Large intestine (tissue), 3 donors: ENCODE data around the gene ANO5. TPM values are rescaled to one million over a fixed set of nuclear protein-coding genes. Genes with fewer than 3 reads are reported as not detected.
A peak's percentile ranks its signal among the peaks of the same experiment; 100 is the strongest.

ENCODE experiments used
- DNase-seq, 2 donors: peaks; one replicate each; pipeline versions ENCODE4 v3.0.0 to v3.0.0-alpha.2; 2013
- H3K27ac ChIP-seq: one replicate; pipeline ENCODE4 v1.5.1; 2013; ENCODE audit warnings: low read length
- H3K27me3 ChIP-seq: 2 replicates; pipeline ENCODE4 v1.6.1; 2013; ENCODE audit warnings: low read length; ENCODE audit not compliant: control insufficient read depth, insufficient read depth
- H3K36me3 ChIP-seq: 2 replicates; pipeline ENCODE4 v1.6.1; 2013; ENCODE audit warnings: low read length; ENCODE audit not compliant: control insufficient read depth, insufficient read depth
- H3K4me1 ChIP-seq: one replicate; pipeline ENCODE4 v1.6.1; 2013; ENCODE audit warnings: low read length; ENCODE audit not compliant: control insufficient read depth, insufficient read depth
- H3K4me3 ChIP-seq: one replicate; pipeline ENCODE4 v1.5.1; 2013; ENCODE audit warnings: low read length
- H3K9me3 ChIP-seq: one replicate; pipeline ENCODE4 v1.6.1; 2013; ENCODE audit warnings: mild to moderate bottlenecking, low read depth, low read length, moderate library complexity; ENCODE audit not compliant: control insufficient read depth
- WGBS: methylation state at CpG from one replicate; pipeline ENCODE4 v1.1.5; 2013; ENCODE audit warnings: low lambda C conversion rate; ENCODE audit not compliant: insufficient coverage; 5-methylcytosine and 5-hydroxymethylcytosine counted together
- polyA plus RNA-seq: library from polyadenylated mRNA; unstranded; fragments of 120-200 nt; gene quantifications from one replicate; pipeline ENCODE4 v1.2.1, GENCODE V29; 2013

The ANO5 gene
- polyA plus RNA-seq, 1 donor = 8.2 TPM

DNA sequence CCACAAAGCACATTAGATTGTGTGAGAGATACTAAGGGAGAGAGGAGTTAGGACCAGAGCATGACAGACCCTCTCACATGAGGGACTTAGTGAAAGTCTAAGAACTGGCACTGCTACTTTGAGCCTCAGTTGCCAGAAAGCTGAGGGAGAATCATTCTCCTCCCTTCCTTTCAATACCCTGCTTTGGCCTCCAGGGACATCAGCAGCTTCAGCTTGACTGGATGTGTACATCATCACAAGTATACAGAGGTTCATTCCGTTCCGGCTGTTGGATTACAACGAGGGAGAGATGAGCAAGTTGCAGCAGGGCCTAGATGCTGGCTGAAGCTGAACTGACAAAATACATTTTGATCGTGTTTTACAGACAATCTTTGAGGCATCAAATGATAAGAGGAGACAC lies 15.7 kb upstream of the ANO5 start:
- no CpG with 5 or more reads among the region's 4 CpGs for WGBS

GRCh38 chr11:22179626-22180025 lies 13.3 kb upstream of the ANO5 start:
- no peaks in the 10 kb centered on the region for H3K27me3 ChIP-seq
- no peaks in the 10 kb centered on the region for H3K4me1 ChIP-seq
- no peaks in the 10 kb centered on the region for H3K9me3 ChIP-seq
- no peak for DNase-seq
- H3K27ac ChIP-seq = no peak overlapping the region
- H3K4me3 ChIP-seq = no peak overlapping the region
- H3K36me3 ChIP-seq = no peaks in the 10 kb centered on the region

More for the DNA sequence above, 15.7 kb upstream of the ANO5 start:
- no peaks in the 10 kb centered on the region for H3K36me3 ChIP-seq
- no peaks in the 10 kb centered on the region for H3K9me3 ChIP-seq
- H3K27me3 ChIP-seq = no peaks in the 10 kb centered on the region
- H3K4me1 ChIP-seq = no peaks in the 10 kb centered on the region
- no peak for DNase-seq
- no peak overlapping the region for H3K4me3 ChIP-seq
- H3K27ac ChIP-seq = no peak overlapping the region

DNA sequence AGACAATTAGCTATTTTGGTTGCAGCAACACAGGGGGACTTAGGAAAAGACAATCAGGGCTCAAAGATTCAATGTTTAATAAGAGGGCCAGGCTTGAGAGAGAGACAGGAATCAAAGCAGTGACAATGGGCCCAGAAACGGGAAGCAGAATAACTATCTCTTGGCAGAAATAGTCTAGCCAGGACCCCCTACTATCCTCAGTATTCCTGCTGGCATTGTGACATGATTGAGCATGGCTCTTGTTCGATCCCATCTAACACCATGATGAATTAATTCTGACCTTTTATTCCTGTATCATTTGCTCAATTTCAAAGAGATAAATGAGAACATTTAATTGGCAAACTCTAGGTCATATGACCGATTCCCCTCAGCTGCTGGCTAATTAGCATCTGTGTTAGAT lies 12.8 kb upstream of the ANO5 start:
- Histone ChIP-seq H3K27ac (no peak overlapping the region), H3K4me1 (no peaks in the 10 kb centered on the region), H3K9me3 (no peaks in the 10 kb centered on the region), H3K27me3 (no peaks in the 10 kb centered on the region), H3K36me3 (no peaks in the 10 kb centered on the region), H3K4me3 (no peak overlapping the region)
- DNase-seq = no peak
- WGBS = 88% methylated on average over 1 of the region's 3 CpGs

GRCh38 chr11:22189660-22190059 lies 3.2 kb upstream of the ANO5 start:
- Histone ChIP-seq H3K9me3 (peaks cover 6% of the 10 kb centered on the region), H3K36me3 (no peaks in the 10 kb centered on the region)
- WGBS = 22% methylated on average over 1 of the region's 2 CpGs

GRCh38 chr11:22190827-22191463 lies 1.9 kb upstream of the ANO5 start:
- Histone ChIP-seq H3K9me3 (peaks cover 6% of the 10 kb centered on the region), H3K4me1 (no peaks in the 10 kb centered on the region), H3K4me3 (no peak overlapping the region), H3K36me3 (no peaks in the 10 kb centered on the region), H3K27me3 (peaks cover 3% of the 10 kb centered on the region), H3K27ac (no peak overlapping the region)
- 80% methylated on average over 1 of the region's 7 CpGs for WGBS
- DNase-seq = no peak

More at GRCh38 chr11:22189660-22190059, 3.2 kb upstream of the ANO5 start:
- Histone ChIP-seq H3K27me3 (peaks cover 3% of the 10 kb centered on the region), H3K27ac (no peak overlapping the region), H3K4me1 (no peaks in the 10 kb centered on the region), H3K4me3 (no peak overlapping the region)
- DNase-seq = no peak

GRCh38 chr11:22192289-22192641 lies 620 bp upstream of the ANO5 start:
- Histone ChIP-seq H3K9me3 (peaks cover 6% of the 10 kb centered on the region), H3K27ac (peak overlapping the region; percentile 54)
- WGBS = no CpG with 5 or more reads among the region's 7 CpGs

DNA sequence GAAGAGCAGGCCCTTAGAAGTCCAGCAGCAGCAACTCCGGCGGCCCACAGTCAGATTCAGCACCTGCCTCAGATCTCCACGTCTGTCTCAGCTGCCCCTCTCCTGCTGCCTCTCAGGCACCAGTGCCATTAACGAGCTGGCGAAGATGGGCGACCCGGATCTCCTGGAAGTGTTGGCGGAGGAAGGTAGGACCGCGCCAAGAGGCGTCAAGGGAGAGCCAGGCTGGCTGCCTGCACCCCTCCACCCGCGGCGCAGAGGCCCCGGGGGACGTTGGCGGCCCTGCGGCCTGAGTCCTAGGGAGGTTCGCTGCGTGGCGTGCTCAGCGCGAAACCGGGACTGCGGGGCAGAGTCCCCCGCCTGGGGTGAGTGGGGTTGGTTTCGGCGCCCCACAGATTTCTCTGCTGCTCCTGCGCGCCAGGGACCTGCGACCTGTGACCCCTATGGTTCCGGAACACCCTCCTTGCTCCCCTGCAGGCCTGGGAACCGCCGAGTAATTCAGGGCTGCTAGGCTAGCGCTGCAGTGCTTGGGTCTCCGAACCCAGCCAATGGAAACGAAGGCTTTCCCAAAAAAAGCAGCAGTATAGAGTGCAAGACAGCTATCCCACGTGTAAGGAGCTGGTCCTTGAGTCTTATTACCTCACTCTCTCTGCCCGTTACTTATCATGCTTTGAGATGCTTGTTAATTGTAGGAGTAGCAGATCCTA lies 615 bp downstream of the ANO5 start:
- WGBS = no CpG with 5 or more reads among the region's 39 CpGs
- H3K27me3 ChIP-seq = peaks cover 3% of the 10 kb centered on the region
- peak overlapping the region; percentile 89 for H3K4me3 ChIP-seq
- peaks cover 6% of the 10 kb centered on the region for H3K9me3 ChIP-seq
- H3K27ac ChIP-seq = peak overlapping the region; percentile 59
- DNase-seq = peak; percentile 2 to 68
- no peaks in the 10 kb centered on the region for H3K4me1 ChIP-seq
- no peaks in the 10 kb centered on the region for H3K36me3 ChIP-seq

More at GRCh38 chr11:22192289-22192641, 620 bp upstream of the ANO5 start:
- Histone ChIP-seq H3K36me3 (no peaks in the 10 kb centered on the region), H3K4me1 (no peaks in the 10 kb centered on the region), H3K27me3 (peaks cover 3% of the 10 kb centered on the region), H3K4me3 (peak overlapping the region; percentile 89)
- peak; percentile 23 to 59 for DNase-seq

DNA sequence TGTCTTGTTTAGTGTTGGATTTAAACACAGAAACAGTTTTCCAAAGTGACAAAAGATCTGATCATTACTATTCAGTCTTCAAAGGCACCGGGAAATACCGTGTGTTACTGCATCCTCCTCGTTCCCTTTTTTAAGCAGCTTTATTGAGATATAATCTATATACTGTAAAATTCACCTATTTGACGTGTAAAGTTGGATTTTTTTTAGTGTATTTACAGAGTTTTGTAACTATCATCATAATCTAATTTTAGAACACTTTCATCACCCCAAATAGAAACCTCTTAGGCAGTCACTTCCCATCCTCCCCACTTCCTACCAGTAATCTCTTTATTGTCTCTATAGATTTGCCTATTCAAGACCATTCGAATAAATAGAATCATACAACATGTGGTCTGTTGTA lies 1.4 kb downstream of the ANO5 start:
- no peak for DNase-seq
- Histone ChIP-seq H3K36me3 (no peaks in the 10 kb centered on the region), H3K4me3 (no peak overlapping the region), H3K9me3 (peaks cover 6% of the 10 kb centered on the region), H3K27me3 (peaks cover 3% of the 10 kb centered on the region), H3K27ac (no peak overlapping the region), H3K4me1 (no peaks in the 10 kb centered on the region)
- 73% methylated on average over 2 of the region's 5 CpGs for WGBS

- Histone ChIP-seq H3K27me3 (peaks cover 3% of the 10 kb centered on the region), H3K27ac (no peak overlapping the region), H3K4me3 (no peak overlapping the region), H3K4me1 (no peaks in the 10 kb centered on the region), H3K9me3 (peaks cover 6% of the 10 kb centered on the region), H3K36me3 (no peaks in the 10 kb centered on the region)
- no peak for DNase-seq
- 83% methylated on average over 1 of the region's 2 CpGs for WGBS
Measured at GRCh38 chr11:22194907-22195306, 2.0 kb downstream of the ANO5 start.

DNA sequence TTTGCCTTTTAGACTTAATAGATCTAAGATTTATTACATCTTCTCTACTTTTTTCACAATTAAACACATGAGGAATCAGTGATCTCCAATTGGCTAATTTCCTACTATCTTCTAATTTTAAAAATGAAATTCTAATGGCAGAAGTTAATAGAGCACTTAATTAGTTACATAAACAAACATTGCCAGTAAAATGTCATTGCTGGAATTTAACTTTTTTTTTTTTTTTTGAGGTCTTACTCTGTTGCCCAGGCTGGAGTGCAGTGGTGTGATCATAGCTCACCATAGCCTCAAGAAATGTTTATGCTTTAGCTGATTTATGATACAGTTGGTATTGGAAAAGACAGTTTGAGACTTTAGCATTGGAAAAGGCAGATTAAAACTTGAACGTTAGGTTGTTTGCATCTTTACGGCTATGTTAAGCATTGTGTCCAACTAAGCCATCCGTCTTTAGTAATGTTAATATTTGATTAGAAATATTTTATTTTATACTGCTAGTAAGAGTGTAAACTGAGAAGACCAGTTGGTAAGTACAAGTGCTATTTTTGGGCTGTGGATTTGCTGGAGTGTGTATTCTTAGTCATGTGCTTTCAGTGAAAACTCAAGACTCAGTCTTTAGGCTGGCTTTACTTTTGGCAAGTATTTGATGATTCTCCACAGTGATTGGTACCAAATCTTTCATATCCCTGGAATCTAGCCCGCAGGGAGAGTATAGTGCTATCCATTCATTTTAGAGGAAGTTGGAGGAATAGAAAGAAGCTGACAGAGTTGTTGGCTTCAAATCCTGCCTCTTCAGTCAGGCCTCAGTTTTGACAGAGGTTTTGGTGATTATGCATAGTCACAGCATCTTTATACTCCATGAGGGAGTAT lies 4.5 kb downstream of the ANO5 start:
- Histone ChIP-seq H3K27ac (no peak overlapping the region), H3K36me3 (no peaks in the 10 kb centered on the region), H3K4me1 (no peaks in the 10 kb centered on the region), H3K9me3 (peaks cover 6% of the 10 kb centered on the region), H3K27me3 (peaks cover 2% of the 10 kb centered on the region), H3K4me3 (no peak overlapping the region)
- no peak for DNase-seq
- WGBS = 74% methylated on average over 3 of the region's 4 CpGs
